Caki2 (cell line): Measurements from ENCODE around the gene PKD1. TPM values are rescaled to one million over a fixed set of nuclear protein-coding genes. Genes with fewer than 3 reads are reported as not detected.
"Not testable (repeated sequence)": the region's sequence is repeated elsewhere in the genome, so short reads cannot be mapped to it uniquely, and the experiment has no call there.

ENCODE experiments used
- DNase-seq: peaks from one replicate; pipeline ENCODE4 v3.0.0-alpha.2; 2015; ENCODE audit warnings: low read depth
- in situ Hi-C: cut with HindIII; loops from 2 replicates; pipeline ENCODE4 v1.10.0; 2016; ENCODE audit warnings: low sequenced_read_pairs, low pct_unique_long_range_greater_than_20kb, mixed read lengths
- total RNA-seq: library from RNA; depleted of rRNA; stranded (reverse); fragments of >200 nt; shearing (Covaris generic); gene quantifications from 2 replicates; pipeline ENCODE4 v1.2.3, GENCODE V29; 2014; ENCODE audit warnings: low replicate concordance

The PKD1 gene
- total RNA-seq, 1 experiment from 2014 or later: 84.9 TPM

DNA sequence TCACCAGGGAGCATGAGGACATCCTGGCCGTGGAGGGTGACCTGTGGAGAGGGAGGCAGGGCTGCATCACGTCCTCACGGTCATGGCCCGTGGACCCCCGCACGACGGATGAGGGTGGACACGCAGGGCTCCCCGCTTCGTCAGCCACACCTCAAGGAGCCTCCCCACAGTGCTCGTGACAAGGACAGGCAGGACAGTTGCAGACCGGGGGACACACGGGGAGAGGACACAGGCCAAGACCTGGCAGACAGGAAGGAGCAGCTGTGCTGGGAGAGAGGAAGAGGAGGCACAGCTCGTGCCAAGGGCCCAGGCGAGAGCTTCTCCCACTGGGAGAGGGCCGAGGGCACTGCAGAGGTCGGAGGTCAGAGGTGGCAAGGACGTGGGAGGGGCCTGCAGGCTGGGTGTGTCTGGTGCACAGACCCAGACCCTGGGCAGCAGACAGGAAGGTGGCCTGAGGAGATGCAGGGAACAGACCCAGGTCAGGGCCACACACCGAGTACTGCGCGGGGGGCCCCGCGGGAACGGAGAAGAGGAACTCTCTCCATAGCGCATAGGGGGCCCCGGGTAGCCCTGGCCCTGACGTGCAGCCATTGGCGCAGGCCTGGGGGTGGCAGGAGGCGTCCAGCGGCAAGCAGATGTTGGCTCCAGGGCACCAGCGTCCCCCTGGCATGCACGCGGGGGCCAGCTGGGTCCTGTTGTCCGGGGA lies 20.7 kb downstream of the PKD1 start:
- in situ Hi-C loops, DNase-seq: not testable (repeated sequence)

DNA sequence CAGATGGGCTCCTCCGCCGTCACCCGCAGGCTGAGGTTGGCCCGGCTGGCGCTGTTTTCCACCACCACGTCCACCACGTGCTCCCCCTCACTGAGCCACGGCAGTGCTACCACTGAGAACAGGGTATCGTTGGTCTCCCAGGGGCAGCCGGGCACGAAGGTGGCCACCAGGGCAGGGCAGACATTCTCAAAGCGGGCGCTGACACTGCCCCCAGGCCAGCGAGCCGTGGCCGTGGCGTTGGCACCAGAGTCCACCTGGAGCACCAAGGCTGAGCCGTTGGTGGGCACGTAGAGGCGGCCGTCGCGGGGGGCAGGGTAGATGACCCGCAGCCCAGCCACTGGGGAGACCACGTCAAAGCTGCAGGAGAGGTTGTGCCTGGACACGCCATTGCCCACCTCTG lies 21.5 kb downstream of the PKD1 start:
- DNase-seq, in situ Hi-C loops: not testable (repeated sequence)

DNA sequence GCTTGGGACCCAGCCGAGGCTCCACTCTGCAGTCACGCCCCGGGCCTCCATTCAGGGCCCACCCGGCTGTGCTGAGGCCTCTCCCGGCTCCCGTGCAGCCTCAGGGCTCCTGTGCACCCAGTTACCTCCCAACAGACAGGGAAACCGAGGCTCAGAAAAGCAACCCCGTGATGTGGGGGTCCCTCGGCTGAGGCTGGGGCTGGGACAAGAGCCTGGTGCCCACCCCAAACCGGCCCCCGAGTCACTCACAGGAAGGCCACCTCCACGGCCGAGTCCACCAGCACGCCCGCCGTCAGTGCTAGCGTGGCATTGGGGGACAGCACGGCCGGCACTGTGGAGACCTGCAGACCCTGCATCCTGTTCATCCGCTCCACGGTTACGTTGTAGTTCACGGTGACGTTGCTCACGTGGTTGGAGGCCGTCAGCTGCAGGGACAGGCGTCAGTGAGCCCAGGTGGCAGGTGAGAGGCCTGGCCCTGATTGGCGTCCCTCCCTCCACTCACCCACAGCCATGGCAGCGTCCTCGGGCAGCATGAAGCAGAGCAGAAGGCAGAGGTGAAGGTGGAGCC lies 23.1 kb downstream of the PKD1 start:
- DNase-seq, in situ Hi-C loops: not testable (repeated sequence)

DNA sequence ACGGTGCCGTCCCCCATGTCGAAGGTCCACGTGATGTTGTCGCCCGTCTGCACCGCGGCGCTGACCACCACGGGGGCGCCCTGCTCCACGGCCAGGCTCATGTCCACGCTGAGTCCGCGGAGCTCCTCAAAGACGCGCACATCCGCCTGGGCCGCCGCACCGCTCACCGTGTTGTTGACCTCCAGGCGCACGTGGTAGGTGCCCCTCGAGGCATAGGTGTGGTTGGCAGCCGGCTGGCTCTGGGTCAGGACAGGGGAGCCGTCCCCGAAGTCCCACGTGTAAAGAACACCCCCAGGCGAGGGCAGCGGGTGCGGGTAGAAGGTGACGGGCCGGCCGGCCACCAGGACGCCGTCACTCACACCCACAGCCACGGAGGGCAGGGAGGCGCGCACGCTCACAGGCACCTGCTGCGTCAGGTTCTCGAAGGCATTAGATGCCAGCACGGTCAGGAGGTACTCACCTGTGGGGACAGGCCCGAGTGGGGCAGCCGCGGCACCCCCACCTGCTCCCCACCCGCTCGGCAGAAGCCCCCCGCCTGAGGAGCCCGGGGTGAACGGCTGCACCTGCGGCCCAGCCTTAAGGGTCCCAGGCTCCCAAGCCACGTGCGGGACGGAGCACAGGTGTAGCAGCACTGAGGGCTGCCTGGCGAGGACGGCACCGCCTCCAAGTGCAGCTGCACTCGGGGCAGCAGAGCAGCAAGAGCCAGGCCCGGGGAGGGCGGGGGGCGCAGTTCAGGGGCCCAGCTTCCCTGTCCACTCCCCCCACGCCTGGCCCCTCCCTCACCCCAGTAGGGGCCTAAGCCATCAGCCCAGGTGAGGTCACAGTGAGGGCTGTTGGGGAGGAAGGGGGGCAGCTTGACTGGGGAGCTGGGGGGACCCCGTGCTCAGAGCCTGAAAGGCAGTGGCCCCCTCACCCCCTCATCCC lies 24.0 kb downstream of the PKD1 start:
- in situ Hi-C loops, DNase-seq: not testable (repeated sequence)

DNA sequence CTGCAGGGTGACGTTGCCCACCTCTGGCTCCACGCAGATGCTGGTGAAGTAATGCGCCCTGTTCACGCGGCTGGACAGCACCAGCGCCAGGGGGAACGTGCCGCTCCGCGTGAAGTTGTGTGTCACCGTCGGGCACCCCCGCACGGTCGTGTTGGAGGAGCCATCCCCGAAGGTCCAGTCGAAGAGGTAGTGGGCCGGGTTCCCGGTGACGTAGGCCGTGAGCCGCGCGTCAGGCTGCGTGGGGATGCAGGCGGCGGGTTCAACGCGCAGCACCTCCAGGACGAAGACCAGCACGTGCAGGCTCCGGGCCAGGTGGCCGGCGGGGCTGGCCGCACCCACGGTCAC lies 24.7 kb downstream of the PKD1 start:
- DNase-seq, in situ Hi-C loops: not testable (repeated sequence)

DNA sequence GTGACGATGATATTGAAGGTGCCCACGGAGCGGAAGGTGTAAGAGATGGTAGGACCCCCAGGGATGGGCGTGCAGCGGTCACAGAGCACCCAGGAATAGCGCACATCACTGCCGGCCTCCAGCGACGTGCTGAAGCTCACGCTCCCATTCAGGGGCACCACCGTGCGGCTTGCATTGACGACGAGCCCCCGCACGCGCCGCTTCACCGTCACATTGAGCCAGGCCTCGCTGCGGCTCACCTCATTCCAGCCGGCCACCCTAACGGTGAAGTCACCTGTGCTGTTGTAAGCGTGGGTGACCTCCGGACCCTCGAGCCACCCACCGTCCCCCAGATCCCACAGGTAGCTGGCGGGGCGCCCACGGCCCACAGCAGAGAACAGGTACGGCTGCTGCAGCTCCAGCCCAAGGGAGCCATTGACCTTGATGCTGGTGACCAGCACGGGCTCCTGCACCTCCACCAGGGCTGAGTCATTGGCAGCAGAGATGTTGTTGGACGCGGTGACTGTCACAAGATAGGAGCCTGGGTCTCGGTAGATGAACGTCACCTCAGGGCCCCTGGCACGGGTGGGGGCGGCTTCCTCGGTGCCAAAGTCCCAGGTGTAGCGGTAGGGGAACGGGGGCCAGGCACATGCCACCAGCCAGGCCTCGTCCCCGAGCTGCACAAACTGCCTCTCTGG lies 25.2 kb downstream of the PKD1 start:
- in situ Hi-C loops, DNase-seq: not testable (repeated sequence)

- in situ Hi-C loops, DNase-seq: not testable (repeated sequence)
Measured at GRCh38 chr16:2109872-2110271, 25.8 kb downstream of the PKD1 start.

DNA sequence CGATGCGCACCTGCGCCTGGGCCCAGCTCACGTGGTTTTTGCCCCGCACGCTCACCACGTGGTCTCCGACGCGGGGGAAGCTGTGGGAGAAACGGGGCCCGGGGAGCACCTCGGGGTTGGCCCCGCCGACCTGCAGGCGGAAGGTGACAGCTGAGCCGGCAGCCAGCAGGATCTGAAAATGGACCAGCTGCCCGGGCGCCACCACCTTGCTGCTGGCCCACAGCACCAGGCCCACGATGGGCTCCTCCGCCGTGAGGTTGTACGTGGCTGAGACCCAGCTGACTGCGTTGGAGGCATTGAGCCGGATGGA lies 26.5 kb downstream of the PKD1 start:
- DNase-seq, in situ Hi-C loops: not testable (repeated sequence)

GRCh38 chr16:2108446-2109270 lies 27.0 kb downstream of the PKD1 start:
- DNase-seq, in situ Hi-C loops: not testable (repeated sequence)

DNA sequence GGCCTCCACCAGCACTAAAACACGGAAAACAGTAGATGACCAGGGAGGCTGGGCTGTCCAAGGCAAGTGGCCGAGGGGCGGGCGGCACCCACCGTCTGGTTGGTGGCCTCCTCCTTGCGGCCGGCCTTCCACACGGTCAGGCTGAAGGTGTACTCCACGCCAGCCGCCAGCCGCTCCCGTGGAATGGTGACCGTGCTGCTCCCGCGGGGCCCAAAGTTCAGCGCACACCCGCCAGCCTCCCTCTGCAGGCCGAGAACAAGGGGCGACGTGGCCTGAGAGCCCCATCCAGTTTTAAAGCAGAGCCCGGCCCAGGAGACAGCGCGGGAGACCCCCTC lies 27.9 kb downstream of the PKD1 start:
- in situ Hi-C loops, DNase-seq: not testable (repeated sequence)

DNA sequence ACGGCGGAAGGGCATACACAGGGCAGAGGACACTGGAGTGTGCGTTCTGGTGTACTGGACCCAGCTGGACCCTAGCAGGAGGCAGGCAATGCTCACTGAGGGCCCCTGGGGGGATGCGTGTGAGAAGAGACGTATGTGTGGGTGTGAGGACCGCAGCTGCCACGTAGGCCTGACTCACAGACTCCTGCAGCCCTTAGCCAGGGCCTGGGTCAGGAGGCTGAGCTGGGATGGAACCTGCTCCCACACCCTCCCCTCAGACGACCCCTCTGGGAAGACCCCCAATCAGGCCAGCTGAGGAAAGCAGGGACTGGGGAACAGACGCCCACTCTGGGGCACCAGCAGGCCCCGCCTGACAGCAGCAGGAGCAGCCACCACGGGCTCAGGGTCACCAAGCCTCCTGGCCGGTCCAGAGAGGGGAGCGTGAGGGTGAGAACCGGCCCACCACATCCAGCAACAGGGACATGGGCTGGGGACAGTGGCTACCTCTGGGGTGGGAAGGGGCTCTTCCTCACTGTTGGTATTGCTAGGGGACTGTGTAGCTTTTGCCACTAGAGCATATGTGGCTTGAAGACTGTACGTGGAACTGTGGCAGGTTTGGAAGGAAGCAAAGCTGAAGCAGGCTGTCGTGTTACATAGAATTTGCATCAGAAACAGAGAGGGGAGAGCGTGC lies 28.4 kb downstream of the PKD1 start:
- in situ Hi-C loops, DNase-seq: not testable (repeated sequence)

DNA sequence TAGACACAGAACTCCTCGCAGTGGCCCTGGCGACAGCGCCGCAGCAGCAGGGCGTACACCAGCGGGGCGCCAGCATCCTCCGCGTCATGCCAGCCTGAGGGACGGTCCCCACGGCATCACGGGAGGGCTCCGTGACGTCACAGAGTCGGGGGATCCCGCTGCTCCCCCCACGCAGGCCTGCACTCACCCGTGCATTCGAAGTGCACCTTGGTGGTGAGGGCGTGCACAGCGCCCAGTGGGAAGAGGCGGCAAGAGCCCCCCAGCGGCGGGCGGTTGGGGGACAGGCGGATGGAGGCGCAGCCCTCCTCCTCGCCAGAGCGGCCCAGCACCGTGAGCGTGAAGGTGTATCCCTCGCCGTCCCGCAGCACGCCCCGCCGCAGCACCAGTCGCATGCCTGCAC lies 29.5 kb downstream of the PKD1 start:
- in situ Hi-C loops: not testable (repeated sequence)

DNA sequence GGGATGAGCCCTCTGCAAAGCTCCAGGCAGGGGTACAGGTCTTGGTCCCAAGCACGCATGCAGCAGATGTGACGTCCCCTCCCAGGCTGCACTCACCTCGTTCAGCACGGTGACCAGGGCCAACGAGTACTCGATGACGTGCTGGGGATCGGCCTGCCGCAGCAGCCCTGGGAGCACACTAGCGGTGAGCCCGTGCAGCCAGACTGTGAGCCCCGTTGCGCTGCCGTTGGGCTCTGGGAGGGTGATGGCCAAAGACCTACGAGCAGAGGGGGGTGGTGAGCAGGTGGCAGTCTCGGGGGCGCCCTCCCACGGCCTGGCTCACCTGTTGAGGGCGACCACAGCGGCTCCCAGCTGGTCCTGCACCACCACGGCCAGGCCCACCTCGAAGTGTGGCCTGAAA lies 29.9 kb downstream of the PKD1 start:
- not testable (repeated sequence) for DNase-seq

More for the DNA sequence above, 29.5 kb downstream of the PKD1 start:
- DNase-seq: not testable (repeated sequence)

GRCh38 chr16:2105291-2105690 lies 30.4 kb downstream of the PKD1 start:
- in situ Hi-C loops: not testable (repeated sequence)

More for the DNA sequence above, 29.9 kb downstream of the PKD1 start:
- in situ Hi-C loops: not testable (repeated sequence)

GRCh38 chr16:2104464-2104863 lies 31.2 kb downstream of the PKD1 start:
- DNase-seq, in situ Hi-C loops: not testable (repeated sequence)

More at GRCh38 chr16:2105291-2105690, 30.4 kb downstream of the PKD1 start:
- not testable (repeated sequence) for DNase-seq

GRCh38 chr16:2102471-2102870 lies 33.2 kb downstream of the PKD1 start:
- in situ Hi-C loops: no loop called here
- no peak for DNase-seq

DNA sequence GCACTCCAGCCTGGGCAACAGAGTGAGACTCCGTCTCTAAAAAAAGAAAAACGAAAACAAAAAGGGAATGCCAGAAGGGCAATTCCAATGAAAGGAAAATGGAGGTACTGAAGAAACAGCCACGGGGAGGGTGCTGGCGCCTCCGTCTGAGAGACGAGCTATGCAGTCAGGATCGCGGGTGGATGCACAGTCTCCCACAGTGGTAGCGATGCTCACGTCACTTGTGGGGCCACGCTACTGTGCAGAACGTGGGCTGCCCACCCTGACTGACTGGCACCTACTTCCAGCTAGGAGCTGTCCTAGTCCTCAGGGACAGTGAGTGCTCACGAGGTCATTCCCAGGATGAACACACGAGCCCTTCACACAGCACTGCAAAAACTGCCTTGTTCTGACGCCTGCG lies 34.1 kb downstream of the PKD1 start:
- in situ Hi-C loops, DNase-seq: not testable (repeated sequence)
